H9 (cell line): ENCODE data around the gene IQCK. TPM values are rescaled to one million over a fixed set of nuclear protein-coding genes. Genes with fewer than 3 reads are reported as not detected.

Experiments used
- DNase-seq: peaks from one replicate; pipeline ENCODE4 v3.0.0-alpha.2; 2017
- H2AFZ ChIP-seq: one replicate; pipeline ENCODE4 v1.6.1; 2013; ENCODE audit warnings: mild to moderate bottlenecking, low read length, control low read depth, moderate library complexity
- H2AK5ac ChIP-seq: 2 replicates; pipeline ENCODE4 v1.6.1; 2013; ENCODE audit warnings: low read length, control low read depth, mixed read lengths; ENCODE audit not compliant: insufficient read length
- H2BK120ac ChIP-seq: one replicate; pipeline ENCODE4 v1.6.1; 2013; ENCODE audit warnings: low read depth, mild to moderate bottlenecking, low read length, control low read depth, inconsistent platforms; ENCODE audit not compliant: poor library complexity, severe bottlenecking
- H2BK12ac ChIP-seq: 2 replicates; pipeline ENCODE4 v1.6.1; 2013; ENCODE audit warnings: low read length, control low read depth, mixed read lengths, low read depth; ENCODE audit not compliant: insufficient read length
- H2BK15ac ChIP-seq: 2 replicates; pipeline ENCODE4 v1.6.1; 2013; ENCODE audit warnings: low read depth, low read length, control low read depth
- H2BK20ac ChIP-seq: one replicate; pipeline ENCODE4 v1.6.1; 2013; ENCODE audit warnings: low read depth, mild to moderate bottlenecking, low read length, control low read depth, inconsistent platforms; ENCODE audit not compliant: poor library complexity, severe bottlenecking
- H2BK5ac ChIP-seq: 2 replicates; pipeline ENCODE4 v1.6.1; 2013; ENCODE audit warnings: low read length, control low read depth, mixed read lengths; ENCODE audit not compliant: insufficient read length
- H3K14ac ChIP-seq: 2 replicates; pipeline ENCODE4 v1.6.1; 2013; ENCODE audit warnings: low read length, control low read depth; ENCODE audit not compliant: insufficient read depth
- H3K18ac ChIP-seq: 2 replicates; pipeline ENCODE4 v1.6.1; 2013; ENCODE audit warnings: low read depth, mild to moderate bottlenecking, mixed read lengths, low read length, control low read depth; ENCODE audit not compliant: insufficient read length
- H3K23ac ChIP-seq: 2 replicates; pipeline ENCODE4 v1.6.1; 2013; ENCODE audit warnings: low read length, control low read depth, mixed read lengths, low read depth; ENCODE audit not compliant: insufficient read length
- H3K23me2 ChIP-seq: 2 replicates; pipeline ENCODE4 v1.6.1; 2013; ENCODE audit warnings: low read depth, mild to moderate bottlenecking, mixed read lengths, low read length, control low read depth; ENCODE audit not compliant: insufficient read length, poor library complexity, severe bottlenecking
- H3K27ac ChIP-seq: 2 replicates; pipeline ENCODE4 v1.5.1; 2013; ENCODE audit warnings: low read length, control low read depth, mixed read lengths, low read depth; ENCODE audit not compliant: insufficient read length
- H3K27me3 ChIP-seq: 2 replicates; pipeline ENCODE4 v1.6.1; 2013; ENCODE audit warnings: low read length, control low read depth, inconsistent platforms; ENCODE audit not compliant: insufficient read depth
- H3K4ac ChIP-seq: 2 replicates; pipeline ENCODE4 v1.6.1; 2013; ENCODE audit warnings: low read depth, mild to moderate bottlenecking, control low read depth, inconsistent platforms, low read length, moderate library complexity
- H3K4me1 ChIP-seq: 2 replicates; pipeline ENCODE4 v1.6.1; 2013; ENCODE audit warnings: low read length, control low read depth, inconsistent platforms; ENCODE audit not compliant: insufficient read depth
- H3K4me2 ChIP-seq: 2 replicates; pipeline ENCODE4 v1.6.1; 2013; ENCODE audit warnings: low read length, control low read depth, mixed read lengths; ENCODE audit not compliant: insufficient read length, insufficient read depth
- H3K56ac ChIP-seq: 2 replicates; pipeline ENCODE4 v1.6.1; 2013; ENCODE audit warnings: low read depth, mild to moderate bottlenecking, mixed read lengths, low read length, control low read depth; ENCODE audit not compliant: insufficient read length
- H3K79me1 ChIP-seq: 2 replicates; pipeline ENCODE4 v1.6.1; 2013; ENCODE audit warnings: low read depth, mild to moderate bottlenecking, moderate library complexity, low read length, control low read depth, inconsistent platforms; ENCODE audit not compliant: insufficient read depth, poor library complexity, severe bottlenecking
- H3K79me2 ChIP-seq: 2 replicates; pipeline ENCODE4 v1.6.1; 2013; ENCODE audit warnings: low read length, control low read depth, inconsistent platforms; ENCODE audit not compliant: insufficient read depth
- H3K9ac ChIP-seq: 2 replicates; pipeline ENCODE4 v1.6.1; 2013; ENCODE audit warnings: low read length, control low read depth, mixed read lengths; ENCODE audit not compliant: insufficient read length; ENCODE audit errors: extremely low read depth
- H3K9me3 ChIP-seq: one replicate; pipeline ENCODE4 v1.6.1; 2013; ENCODE audit warnings: low read depth, low read length, inconsistent platforms; ENCODE audit not compliant: control insufficient read depth
- H3T11ph ChIP-seq: one replicate; pipeline ENCODE4 v1.6.1; 2013; ENCODE audit warnings: mild to moderate bottlenecking, low read length, control low read depth, inconsistent platforms
- H4K20me1 ChIP-seq: one replicate; pipeline ENCODE4 v1.6.1; 2013; ENCODE audit not compliant: control insufficient read depth, insufficient read length, insufficient read depth
- H4K5ac ChIP-seq: 2 replicates; pipeline ENCODE4 v1.6.1; 2013; ENCODE audit warnings: low read depth, mild to moderate bottlenecking, mixed read lengths, low read length, control low read depth; ENCODE audit not compliant: insufficient read length
- H4K8ac ChIP-seq: replicated peaks from 2 replicates; pipeline ENCODE4 v1.6.1; 2013; ENCODE audit warnings: low read length, control low read depth, mixed read lengths, low read depth; ENCODE audit not compliant: insufficient read length
- H4K91ac ChIP-seq: 2 replicates; pipeline ENCODE4 v1.6.1; 2013; ENCODE audit warnings: low read depth, mild to moderate bottlenecking, moderate library complexity, mixed read lengths, low read length, control low read depth; ENCODE audit not compliant: insufficient read length
- H3K27ac Mint-ChIP-seq, 3 experiments: 2 replicates in 2 of 3; 3 replicates in 1 of 3; pipeline ENCODE4 v1.8.0; 2020 to 2021; ENCODE audit warnings: mixed read lengths in 3 of 3, mild to moderate bottlenecking in 1 of 3, moderate library complexity in 1 of 3
- H3K27me3 Mint-ChIP-seq: 2 replicates; pipeline ENCODE4 v1.8.0; 2021; ENCODE audit warnings: low read depth, mild to moderate bottlenecking, moderate library complexity, mixed read lengths
- H3K36me3 Mint-ChIP-seq, 3 experiments: 2 replicates in 2 of 3; 3 replicates in 1 of 3; pipeline ENCODE4 v1.8.0; 2020 to 2021; ENCODE audit warnings: low read depth in 3 of 3, mixed read lengths in 3 of 3; ENCODE audit not compliant: insufficient read depth in 1 of 3
- H3K4me1 Mint-ChIP-seq, 2 experiments: 2 replicates each; pipeline ENCODE4 v1.8.0; 2020; ENCODE audit warnings: mixed read lengths in 2 of 2
- H3K4me3 Mint-ChIP-seq, 2 experiments: 2 replicates in 1 of 2; 3 replicates in 1 of 2; pipeline ENCODE4 v1.8.0; 2020 to 2021; ENCODE audit warnings: mild to moderate bottlenecking in 2 of 2, mixed read lengths in 2 of 2, moderate library complexity in 1 of 2
- H3K9me3 Mint-ChIP-seq, 2 experiments: 2 replicates in 1 of 2; 3 replicates in 1 of 2; pipeline ENCODE4 v1.8.0; 2020; ENCODE audit warnings: mild to moderate bottlenecking in 2 of 2, mixed read lengths in 2 of 2, moderate library complexity in 1 of 2
- CTCF ChIP-seq: fragments of 200-600 bp; sonication (generic); conservative IDR thresholded peaks from 3 replicates; pipeline ENCODE4 v1.8.0; 2021; ENCODE audit warnings: antibody characterized with exemption, mild to moderate bottlenecking
- WGBS: extraction: QIAGEN DNeasy Blood & Tissue Kit; methylation state at CpG from one replicate; pipeline ENCODE4 v1.1.7; 2013; ENCODE audit warnings: missing lambda C conversion rate, low lambda C conversion rate, mixed read lengths; ENCODE audit not compliant: insufficient read length; ENCODE audit errors: extremely low coverage; 5-methylcytosine and 5-hydroxymethylcytosine counted together
- total RNA-seq: library from RNA; stranded (reverse); gene quantifications from 2 replicates; pipeline ENCODE4 v1.2.1, GENCODE V29; 2021

Gene IQCK
- total RNA-seq, 1 experiment from 2014 or later = 9.0 TPM

- Histone ChIP-seq H2BK20ac (no peak overlapping the region), H3K18ac (no peak overlapping the region), H3K23ac (no peak overlapping the region), H3K23me2 (no peaks in the 10 kb centered on the region), H2BK120ac (no peak overlapping the region), H3K14ac (no peak overlapping the region), H2BK12ac (no peak overlapping the region), H3K4me1 (no peaks in the 10 kb centered on the region), H4K8ac (no peak overlapping the region), H3K9ac (no peak overlapping the region), H4K91ac (no peak overlapping the region), H3K9me3 (no peaks in the 10 kb centered on the region), H3K4me2 (no peak overlapping the region), H3K79me1 (no peaks in the 10 kb centered on the region), H2BK15ac (no peak overlapping the region), H3K27ac (no peak overlapping the region), H3K56ac (no peak overlapping the region), H4K5ac (no peak overlapping the region), H4K20me1 (no peaks in the 10 kb centered on the region), H2AFZ (no peak overlapping the region), H3K4ac (no peak overlapping the region), H2BK5ac (no peak overlapping the region), H3K27me3 (no peaks in the 10 kb centered on the region), H3T11ph (no peak overlapping the region), H3K79me2 (no peaks in the 10 kb centered on the region), H2AK5ac (no peak overlapping the region)
- no CpG with 5 or more reads among the region's 9 CpGs for WGBS
- Mint-ChIP-seq H3K36me3 (no peaks in the 10 kb centered on the region), H3K9me3 (no peaks in the 10 kb centered on the region), H3K4me1 (peaks cover 2 to 7% of the 10 kb centered on the region in 2 experiments; a peak in 2 of 4 replicates), H3K27me3 (no peaks in the 10 kb centered on the region), H3K4me3 (no peak overlapping the region), H3K27ac (peak overlapping the region in 1 of 3 experiments; percentile 17; a peak in 1 of 7 replicates)
- DNase-seq = no peak
- no peak for TF ChIP-seq CTCF
Observed at GRCh38 chr16:19745286-19746010, 27.4 kb downstream of the IQCK start.
